ENCODE measurements around the gene BABAM2.

Gene BABAM2

GRCh38 chr2:28347193-28347592 lies 456.7 kb downstream of the BABAM2 start:
- H3K27ac ChIP-seq: no peak overlapping the region
- no peaks in the 10 kb centered on the region for H3K27me3 ChIP-seq
- H3K4me3 ChIP-seq: no peak overlapping the region
- H4K20me1 ChIP-seq: no peaks in the 10 kb centered on the region
- peak overlapping the region; percentile 65 for H3K4me2 ChIP-seq
- no peak overlapping the region for H3K9ac ChIP-seq
- peaks cover 27% of the 10 kb centered on the region for H3K4me1 ChIP-seq
- TF ChIP-seq Cebpa-rat (IDR thresholded peaks at IDR 0.05): no peak
- H3K9me3 ChIP-seq: no peaks in the 10 kb centered on the region
- no peaks in the 10 kb centered on the region for H3K36me3 ChIP-seq

DNA sequence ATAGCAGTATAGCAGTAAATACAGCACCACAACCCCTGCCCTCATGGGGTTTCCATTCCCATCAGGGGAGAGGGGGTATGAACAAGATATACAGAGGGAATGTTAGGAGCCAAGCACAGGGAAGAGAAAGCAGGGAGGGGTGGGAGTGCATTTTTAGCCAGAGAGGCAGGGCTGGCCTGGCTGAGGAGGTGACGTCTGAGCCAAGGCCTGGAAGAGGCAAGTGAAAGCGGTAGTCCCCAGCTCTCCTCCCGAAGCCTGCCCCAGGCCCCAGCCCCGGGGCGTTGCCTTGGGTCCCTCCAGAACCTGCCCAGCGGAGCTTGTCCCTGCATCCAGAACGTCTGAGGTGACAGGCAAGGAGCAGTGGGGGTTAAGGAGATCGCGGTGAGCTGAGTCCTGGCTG lies 457.1 kb downstream of the BABAM2 start:
- Histone ChIP-seq H3K4me2 (peak overlapping the region; percentile 65), H3K27ac (peak overlapping the region; percentile 45; the same call in 1 of the 2 replicates), H3K36me3 (no peaks in the 10 kb centered on the region), H3K4me1 (peaks cover 23% of the 10 kb centered on the region), H3K27me3 (no peaks in the 10 kb centered on the region), H3K4me3 (no peak overlapping the region), H3K9ac (no peak overlapping the region), H4K20me1 (no peaks in the 10 kb centered on the region), H3K9me3 (no peaks in the 10 kb centered on the region)
- no peak for TF ChIP-seq Cebpa-rat (IDR thresholded peaks at IDR 0.05)

GRCh38 chr2:28348149-28348567 lies 457.6 kb downstream of the BABAM2 start:
- TF ChIP-seq Cebpa-rat (IDR thresholded peaks at IDR 0.05): no peak
- peak overlapping the region; percentile 45; the same call in 1 of the 2 replicates for H3K27ac ChIP-seq
- no peaks in the 10 kb centered on the region for H3K36me3 ChIP-seq
- H3K4me1 ChIP-seq: peaks cover 18% of the 10 kb centered on the region
- H3K27me3 ChIP-seq: no peaks in the 10 kb centered on the region
- no peaks in the 10 kb centered on the region for H4K20me1 ChIP-seq
- H3K9ac ChIP-seq: no peak overlapping the region
- peak overlapping the region; percentile 65 for H3K4me2 ChIP-seq
- H3K4me3 ChIP-seq: no peak overlapping the region
- H3K9me3 ChIP-seq: no peaks in the 10 kb centered on the region

GRCh38 chr2:28348921-28349320 lies 458.4 kb downstream of the BABAM2 start:
- no peak overlapping the region for H3K9ac ChIP-seq
- H3K27me3 ChIP-seq: no peaks in the 10 kb centered on the region
- H4K20me1 ChIP-seq: no peaks in the 10 kb centered on the region
- H3K4me1 ChIP-seq: peaks cover 15% of the 10 kb centered on the region
- no peak overlapping the region for H3K4me3 ChIP-seq
- no peak overlapping the region for H3K4me2 ChIP-seq
- no peak overlapping the region for H3K27ac ChIP-seq
- no peaks in the 10 kb centered on the region for H3K36me3 ChIP-seq
- TF ChIP-seq Cebpa-rat (IDR thresholded peaks at IDR 0.05): no peak
- no peaks in the 10 kb centered on the region for H3K9me3 ChIP-seq

DNA sequence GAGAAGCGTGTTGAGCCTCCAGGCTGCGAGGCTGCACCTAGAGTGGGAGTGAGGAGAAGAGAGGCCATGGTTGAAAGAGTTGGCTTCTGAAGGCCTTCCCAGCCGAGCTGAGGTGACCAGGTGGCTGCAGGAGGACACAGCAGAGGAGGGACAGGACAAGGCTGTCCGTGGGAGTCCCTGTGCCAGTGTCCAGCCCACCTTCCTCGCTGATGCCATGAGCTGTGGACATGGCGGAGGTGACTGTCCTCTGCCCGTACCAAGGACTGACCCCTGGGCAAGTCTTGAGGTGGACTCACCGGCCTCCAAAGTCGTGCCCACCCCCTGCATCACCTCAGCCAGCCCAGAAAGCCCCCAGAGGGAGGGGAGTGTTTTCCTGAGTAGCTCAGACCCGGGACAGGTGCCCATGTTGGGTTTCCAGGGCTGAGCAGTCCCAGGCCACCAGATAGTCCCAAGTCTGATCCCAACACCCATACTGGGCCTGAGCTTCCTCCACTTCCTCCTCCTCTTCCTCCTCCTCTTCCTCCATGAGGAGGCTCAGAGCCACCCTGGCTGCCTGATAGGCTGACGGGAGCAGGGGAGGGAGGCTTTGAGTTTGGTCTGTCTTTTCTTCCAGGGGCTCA lies 459.1 kb downstream of the BABAM2 start:
- H3K4me1 ChIP-seq: peaks cover 15% of the 10 kb centered on the region
- no peak overlapping the region for H3K4me2 ChIP-seq
- no peak overlapping the region for H3K4me3 ChIP-seq
- no peaks in the 10 kb centered on the region for H3K9me3 ChIP-seq
- H3K27me3 ChIP-seq: no peaks in the 10 kb centered on the region
- no peak overlapping the region for H3K9ac ChIP-seq
- no peak for TF ChIP-seq Cebpa-rat (IDR thresholded peaks at IDR 0.05)
- H4K20me1 ChIP-seq: no peaks in the 10 kb centered on the region
- no peaks in the 10 kb centered on the region for H3K36me3 ChIP-seq
- H3K27ac ChIP-seq: no peak overlapping the region

DNA sequence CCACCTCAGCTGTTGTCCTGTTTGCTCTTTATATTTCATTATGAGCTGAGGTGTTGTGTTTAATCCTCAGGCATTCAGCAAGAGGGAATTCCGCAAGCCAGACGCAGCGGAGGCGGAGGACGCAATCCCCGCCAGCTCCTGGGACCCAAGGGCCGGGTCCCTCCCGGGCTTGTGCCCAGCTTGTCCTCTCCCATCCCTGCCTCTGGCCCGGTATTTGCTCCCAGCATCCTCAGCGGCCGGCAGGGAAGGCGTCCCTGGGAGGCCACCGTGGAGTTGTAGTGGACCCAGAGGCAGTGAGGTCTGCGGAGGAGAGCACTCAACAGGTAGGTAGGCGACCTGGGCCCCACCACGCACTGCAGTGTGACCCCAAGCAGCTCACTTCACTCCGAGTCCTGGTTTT lies 459.7 kb downstream of the BABAM2 start:
- Histone ChIP-seq H3K9me3 (no peaks in the 10 kb centered on the region), H3K9ac (no peak overlapping the region), H4K20me1 (no peaks in the 10 kb centered on the region), H3K27ac (no peak overlapping the region), H3K4me1 (peaks cover 15% of the 10 kb centered on the region), H3K27me3 (no peaks in the 10 kb centered on the region), H3K36me3 (no peaks in the 10 kb centered on the region), H3K4me2 (no peak overlapping the region), H3K4me3 (no peak overlapping the region)
- no peak for TF ChIP-seq Cebpa-rat (IDR thresholded peaks at IDR 0.05)

DNA sequence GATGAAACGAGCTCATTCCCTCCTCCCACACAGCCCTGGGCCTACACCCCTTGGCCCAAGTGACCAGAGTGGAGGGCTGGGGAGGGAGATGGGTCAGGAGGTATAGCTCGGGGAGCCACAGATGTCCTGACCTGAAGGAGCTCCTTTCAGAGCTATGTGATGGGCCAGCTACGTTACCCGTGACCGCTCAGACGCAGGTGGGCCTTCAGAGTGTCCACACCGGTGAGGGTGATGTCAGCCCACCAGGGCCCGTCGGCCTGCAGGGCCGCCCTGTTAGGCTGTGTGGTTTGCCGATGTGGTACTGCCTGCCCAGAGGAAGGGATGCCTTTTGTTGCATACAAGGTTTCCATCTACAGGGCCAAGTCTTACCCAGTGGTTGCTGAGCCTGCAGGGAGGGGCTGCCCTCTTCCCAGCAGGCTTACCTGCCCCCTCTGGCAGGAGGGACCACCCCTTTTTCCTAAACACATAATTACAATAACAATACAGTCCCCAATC lies 460.3 kb downstream of the BABAM2 start:
- no peak overlapping the region for H3K4me2 ChIP-seq
- no peak overlapping the region for H3K27ac ChIP-seq
- no peak overlapping the region for H3K9ac ChIP-seq
- no peak for TF ChIP-seq Cebpa-rat (IDR thresholded peaks at IDR 0.05)
- no peaks in the 10 kb centered on the region for H3K9me3 ChIP-seq
- H3K36me3 ChIP-seq: no peaks in the 10 kb centered on the region
- no peaks in the 10 kb centered on the region for H4K20me1 ChIP-seq
- peaks cover 16% of the 10 kb centered on the region for H3K4me1 ChIP-seq
- H3K27me3 ChIP-seq: no peaks in the 10 kb centered on the region
- no peak overlapping the region for H3K4me3 ChIP-seq

GRCh38 chr2:28351621-28352020 lies 461.1 kb downstream of the BABAM2 start:
- no peaks in the 10 kb centered on the region for H4K20me1 ChIP-seq
- no peak overlapping the region for H3K4me2 ChIP-seq
- no peaks in the 10 kb centered on the region for H3K36me3 ChIP-seq

DNA sequence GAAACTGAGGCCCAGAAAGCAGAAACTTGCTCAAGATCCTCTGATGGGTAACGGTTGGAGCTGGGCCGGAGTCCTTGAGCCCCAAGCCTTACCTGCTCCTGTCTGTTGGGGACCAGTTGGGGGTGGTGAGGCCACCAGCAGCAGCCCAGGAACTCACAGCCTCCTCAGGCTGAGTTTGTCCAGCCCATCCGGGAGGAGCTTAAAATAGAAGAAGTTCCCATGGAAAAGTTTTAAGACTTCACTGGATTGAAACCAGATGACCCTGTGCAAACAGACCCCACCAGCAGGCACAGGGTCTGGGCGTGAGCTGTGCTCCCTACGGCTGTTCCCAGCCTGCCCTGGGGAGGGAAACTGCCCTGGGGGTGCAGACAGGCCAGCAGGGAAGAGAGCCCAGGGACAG lies 461.6 kb downstream of the BABAM2 start:
- Histone ChIP-seq H3K4me3 (no peak overlapping the region), H3K36me3 (no peaks in the 10 kb centered on the region), H3K4me2 (no peak overlapping the region), H3K4me1 (peaks cover 24% of the 10 kb centered on the region), H4K20me1 (no peaks in the 10 kb centered on the region), H3K27me3 (no peaks in the 10 kb centered on the region), H3K27ac (no peak overlapping the region), H3K9ac (no peak overlapping the region), H3K9me3 (no peaks in the 10 kb centered on the region)
- no peak for TF ChIP-seq Cebpa-rat (IDR thresholded peaks at IDR 0.05)

More at GRCh38 chr2:28351621-28352020, 461.1 kb downstream of the BABAM2 start:
- no peak overlapping the region for H3K9ac ChIP-seq
- H3K27ac ChIP-seq: no peak overlapping the region
- H3K4me3 ChIP-seq: no peak overlapping the region
- H3K27me3 ChIP-seq: no peaks in the 10 kb centered on the region
- TF ChIP-seq Cebpa-rat (IDR thresholded peaks at IDR 0.05): no peak
- no peaks in the 10 kb centered on the region for H3K9me3 ChIP-seq
- H3K4me1 ChIP-seq: peaks cover 24% of the 10 kb centered on the region

DNA sequence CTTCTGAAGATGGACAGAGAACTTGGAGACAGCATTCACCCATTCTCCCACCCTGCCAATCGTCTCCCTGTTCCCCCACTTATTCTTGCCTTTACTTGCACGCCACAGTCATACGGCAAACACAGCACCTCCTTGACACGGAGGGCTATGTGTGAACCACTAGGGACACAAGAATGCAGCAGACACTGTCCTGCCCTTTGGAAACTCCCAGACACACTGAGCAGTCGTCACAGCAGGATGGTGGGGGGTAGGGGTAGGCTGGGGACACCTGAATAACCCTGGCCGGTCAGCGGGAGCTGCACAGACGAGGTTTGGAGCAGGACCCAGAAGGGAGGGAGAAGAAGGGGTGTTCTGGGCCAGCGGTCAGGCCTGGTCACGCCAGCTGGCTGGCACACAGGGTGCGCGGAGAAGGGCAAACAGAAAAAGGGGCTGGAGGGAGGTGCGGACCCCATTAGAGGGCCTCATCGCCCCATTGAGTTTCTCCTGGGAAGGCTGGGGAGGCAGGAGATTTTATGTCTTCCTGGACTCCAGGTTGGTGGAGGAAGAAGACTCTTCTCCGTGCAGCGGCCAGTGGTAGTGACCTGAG lies 462.2 kb downstream of the BABAM2 start:
- no peaks in the 10 kb centered on the region for H3K36me3 ChIP-seq
- no peaks in the 10 kb centered on the region for H3K27me3 ChIP-seq
- H3K27ac ChIP-seq: no peak overlapping the region
- no peaks in the 10 kb centered on the region for H4K20me1 ChIP-seq
- no peak overlapping the region for H3K4me3 ChIP-seq
- H3K4me2 ChIP-seq: no peak overlapping the region
- no peak overlapping the region for H3K9ac ChIP-seq
- peaks cover 18% of the 10 kb centered on the region for H3K4me1 ChIP-seq
- no peak for TF ChIP-seq Cebpa-rat (IDR thresholded peaks at IDR 0.05)
- H3K9me3 ChIP-seq: no peaks in the 10 kb centered on the region
